Smooth muscle cell (in vitro differentiated cells): ENCODE data around the gene LAIR1. TPM values are rescaled to one million over a fixed set of nuclear protein-coding genes. Genes with fewer than 3 reads are reported as not detected.

Source experiments
- DNase-seq: peaks from one replicate; lab custom pipeline; 2025; ENCODE audit not compliant: unreplicated experiment; lab: John Stamatoyannopoulos, UW
- H2AFZ ChIP-seq: fragments of 200-600 bp; sonication (generic); 2 replicates; pipeline ENCODE4 v1.6.0; 2016; ENCODE audit warnings: antibody characterized with exemption, low read depth, mild to moderate bottlenecking
- H3F3A ChIP-seq: fragments of 200-600 bp; sonication (generic); 2 replicates; pipeline ENCODE4 v1.6.0; 2017; ENCODE audit warnings: antibody characterized with exemption, low read depth
- H3K27ac ChIP-seq: fragments of 200-600 bp; sonication (generic); 2 replicates; pipeline ENCODE4 v1.5.1; 2016; ENCODE audit warnings: low read depth, mild to moderate bottlenecking
- H3K27me3 ChIP-seq: fragments of 200-600 bp; sonication (generic); 2 replicates; pipeline ENCODE4 v1.6.1; 2016; ENCODE audit warnings: low read depth, mild to moderate bottlenecking
- H3K36me3 ChIP-seq: fragments of 200-600 bp; sonication (generic); 2 replicates; pipeline ENCODE4 v1.5.1; 2016; ENCODE audit warnings: low read depth
- H3K4me1 ChIP-seq: fragments of 200-600 bp; sonication (generic); 2 replicates; pipeline ENCODE4 v1.5.1; 2016; ENCODE audit warnings: low read depth
- H3K4me2 ChIP-seq: fragments of 200-600 bp; sonication (generic); 2 replicates; pipeline ENCODE4 v1.6.0; 2016; ENCODE audit warnings: mild to moderate bottlenecking
- H3K4me3 ChIP-seq: fragments of 200-600 bp; sonication (generic); 2 replicates; pipeline ENCODE4 v1.5.1; 2016; ENCODE audit warnings: mild to moderate bottlenecking
- H3K79me2 ChIP-seq: fragments of 200-600 bp; sonication (generic); 2 replicates; pipeline ENCODE4 v1.6.0; 2016; ENCODE audit warnings: low read depth, mild to moderate bottlenecking
- H3K9ac ChIP-seq: fragments of 200-600 bp; sonication (generic); 2 replicates; pipeline ENCODE4 v1.6.0; 2016; ENCODE audit warnings: low read depth
- H3K9me3 ChIP-seq: fragments of 200-600 bp; sonication (generic); replicated peaks from 2 replicates; pipeline ENCODE4 v1.5.1; 2016; ENCODE audit warnings: low read depth
- H4K20me1 ChIP-seq: fragments of 200-600 bp; sonication (generic); 2 replicates; pipeline ENCODE4 v1.6.0; 2016; ENCODE audit warnings: low read depth
- WGBS: methylation state at CpG from one replicate; pipeline ENCODE4 v1.1.7; 2016; ENCODE audit warnings: low lambda C conversion rate; 5-methylcytosine and 5-hydroxymethylcytosine counted together
- polyA plus RNA-seq: library from polyadenylated mRNA; unstranded; fragments of >200 nt; fragmentation: Nextera tagmentation; extraction: Ambion mirVana; gene quantifications from 2 replicates; pipeline ENCODE4 v1.2.1, GENCODE V29; 2016
- total RNA-seq: library from RNA; depleted of rRNA; stranded (reverse); fragments of >200 nt; gene quantifications from 2 replicates; pipeline ENCODE4 v1.2.3, GENCODE V29; 2014
- TF ChIP-seq, protein P1 (sequence below): fragments of 200-600 bp; sonication (generic); IDR thresholded peaks from 2 replicates; pipeline ENCODE4 v1.5.1; 2017; ENCODE audit warnings: borderline replicate concordance, mild to moderate bottlenecking, antibody characterized with exemption; ENCODE audit not compliant: insufficient read depth, poor library complexity, severe bottlenecking

Gene LAIR1
- total and polyA plus RNA-seq, 2 experiments from 2014 or later: not detected

DNA sequence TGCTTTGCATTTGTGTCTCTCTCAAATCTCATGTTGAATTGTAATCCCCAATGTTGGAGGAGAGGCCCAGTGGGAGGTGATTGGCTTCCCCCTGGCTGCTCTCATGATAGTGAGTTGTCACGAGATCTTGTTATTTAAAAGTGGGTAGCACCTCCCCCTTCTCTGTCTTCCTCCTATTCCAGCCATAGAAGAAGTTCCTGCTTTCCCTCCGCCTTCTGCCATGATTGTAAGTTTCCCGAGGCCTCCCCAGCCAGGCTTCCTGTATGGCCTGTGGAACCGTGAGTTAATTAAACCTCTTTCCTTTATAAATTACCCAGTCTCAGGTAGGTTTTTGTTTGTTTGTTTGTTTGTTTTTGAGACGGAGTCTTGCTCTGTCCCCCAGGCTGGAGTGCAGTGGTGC, 29.6 kb downstream of the LAIR1 start:
- Histone ChIP-seq H3K4me3 (no peak overlapping the region), H3K36me3 (no peaks in the 10 kb centered on the region), H2AFZ (no peak overlapping the region), H3K79me2 (no peaks in the 10 kb centered on the region), H3F3A (no peaks in the 10 kb centered on the region), H3K27me3 (no peaks in the 10 kb centered on the region), H3K4me2 (no peak overlapping the region), H3K4me1 (no peaks in the 10 kb centered on the region), H3K9ac (no peak overlapping the region), H3K27ac (no peak overlapping the region), H3K9me3 (no peaks in the 10 kb centered on the region), H4K20me1 (no peaks in the 10 kb centered on the region)
- TF ChIP-seq, protein P1, sequence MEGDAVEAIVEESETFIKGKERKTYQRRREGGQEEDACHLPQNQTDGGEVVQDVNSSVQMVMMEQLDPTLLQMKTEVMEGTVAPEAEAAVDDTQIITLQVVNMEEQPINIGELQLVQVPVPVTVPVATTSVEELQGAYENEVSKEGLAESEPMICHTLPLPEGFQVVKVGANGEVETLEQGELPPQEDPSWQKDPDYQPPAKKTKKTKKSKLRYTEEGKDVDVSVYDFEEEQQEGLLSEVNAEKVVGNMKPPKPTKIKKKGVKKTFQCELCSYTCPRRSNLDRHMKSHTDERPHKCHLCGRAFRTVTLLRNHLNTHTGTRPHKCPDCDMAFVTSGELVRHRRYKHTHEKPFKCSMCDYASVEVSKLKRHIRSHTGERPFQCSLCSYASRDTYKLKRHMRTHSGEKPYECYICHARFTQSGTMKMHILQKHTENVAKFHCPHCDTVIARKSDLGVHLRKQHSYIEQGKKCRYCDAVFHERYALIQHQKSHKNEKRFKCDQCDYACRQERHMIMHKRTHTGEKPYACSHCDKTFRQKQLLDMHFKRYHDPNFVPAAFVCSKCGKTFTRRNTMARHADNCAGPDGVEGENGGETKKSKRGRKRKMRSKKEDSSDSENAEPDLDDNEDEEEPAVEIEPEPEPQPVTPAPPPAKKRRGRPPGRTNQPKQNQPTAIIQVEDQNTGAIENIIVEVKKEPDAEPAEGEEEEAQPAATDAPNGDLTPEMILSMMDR: no peak
- WGBS: 74% methylated on average over 5 of the region's 5 CpGs
- DNase-seq: no peak

DNA sequence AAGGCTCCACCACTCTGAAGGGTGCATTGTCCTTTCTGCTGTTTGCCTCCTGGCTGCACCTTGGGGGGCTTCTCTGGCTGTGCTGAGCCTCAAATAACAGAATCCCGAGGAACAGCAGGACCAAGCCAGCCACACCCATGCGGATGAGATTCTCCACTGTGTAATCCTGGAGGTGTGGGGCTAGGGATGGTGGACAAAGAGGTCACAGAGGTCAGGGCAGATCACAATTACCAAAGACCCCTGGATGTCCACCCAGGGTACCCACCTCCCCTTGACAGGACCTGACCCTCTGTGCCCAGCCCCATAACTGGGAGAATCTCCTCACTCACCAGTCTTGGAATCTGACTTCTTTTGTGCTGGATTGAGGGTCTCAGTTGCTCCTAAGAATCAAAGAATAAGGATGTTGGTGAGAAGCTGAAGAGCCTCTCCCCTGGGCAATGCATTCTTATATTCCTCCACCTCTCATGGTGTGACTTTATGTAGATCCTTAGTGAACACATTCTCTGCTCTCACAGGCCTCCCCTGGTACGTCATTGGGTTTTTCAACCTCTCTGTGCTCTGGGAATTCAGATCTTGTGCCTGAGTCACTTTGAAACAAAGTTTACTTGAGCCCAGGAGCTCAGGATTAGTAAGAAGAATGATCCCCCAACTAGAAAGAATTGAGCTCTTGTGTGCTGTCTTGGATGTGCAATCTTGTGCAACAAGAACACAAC, 31.0 kb downstream of the LAIR1 start:
- Histone ChIP-seq H3K4me1 (no peaks in the 10 kb centered on the region), H3K36me3 (no peaks in the 10 kb centered on the region), H3K9me3 (no peaks in the 10 kb centered on the region), H3F3A (no peaks in the 10 kb centered on the region), H4K20me1 (no peaks in the 10 kb centered on the region), H2AFZ (no peak overlapping the region), H3K79me2 (no peaks in the 10 kb centered on the region), H3K27me3 (no peaks in the 10 kb centered on the region), H3K27ac (no peak overlapping the region), H3K4me3 (no peak overlapping the region), H3K9ac (no peak overlapping the region), H3K4me2 (no peak overlapping the region)
- 77% methylated on average over 3 of the region's 3 CpGs for WGBS
- DNase-seq: no peak
- TF ChIP-seq, protein P1: no peak

DNA sequence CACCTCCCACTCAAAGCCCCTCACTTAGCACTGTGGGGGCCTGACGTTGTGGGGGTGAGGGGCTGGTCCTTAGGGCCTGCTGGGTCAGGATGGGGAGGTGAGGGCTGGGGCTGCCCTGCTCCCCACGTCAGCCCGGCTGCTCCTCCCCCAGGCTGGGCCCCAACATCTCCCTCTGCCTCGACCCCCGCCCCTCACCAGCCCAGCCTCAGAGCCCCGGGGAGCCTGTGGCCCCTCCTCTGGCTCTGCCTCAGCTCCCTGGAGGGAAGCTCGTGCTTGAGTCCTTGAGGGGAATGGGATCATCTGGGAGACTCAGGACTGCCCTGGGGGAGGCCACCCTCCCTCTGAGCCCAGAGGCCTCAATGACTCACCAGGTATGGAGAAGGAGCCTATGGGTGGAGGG, 32.6 kb downstream of the LAIR1 start:
- DNase-seq: no peak
- no peak overlapping the region for H3K9ac ChIP-seq
- TF ChIP-seq, protein P1: no peak
- 77% methylated on average over 2 of the region's 7 CpGs for WGBS
- no peaks in the 10 kb centered on the region for H4K20me1 ChIP-seq
- H3K27me3 ChIP-seq: no peaks in the 10 kb centered on the region
- no peak overlapping the region for H3K27ac ChIP-seq
- no peaks in the 10 kb centered on the region for H3K4me1 ChIP-seq
- H2AFZ ChIP-seq: no peak overlapping the region
- no peaks in the 10 kb centered on the region for H3K79me2 ChIP-seq
- no peaks in the 10 kb centered on the region for H3K36me3 ChIP-seq
- H3K4me2 ChIP-seq: no peak overlapping the region
- no peak overlapping the region for H3K4me3 ChIP-seq
- no peaks in the 10 kb centered on the region for H3K9me3 ChIP-seq
- no peaks in the 10 kb centered on the region for H3F3A ChIP-seq

DNA sequence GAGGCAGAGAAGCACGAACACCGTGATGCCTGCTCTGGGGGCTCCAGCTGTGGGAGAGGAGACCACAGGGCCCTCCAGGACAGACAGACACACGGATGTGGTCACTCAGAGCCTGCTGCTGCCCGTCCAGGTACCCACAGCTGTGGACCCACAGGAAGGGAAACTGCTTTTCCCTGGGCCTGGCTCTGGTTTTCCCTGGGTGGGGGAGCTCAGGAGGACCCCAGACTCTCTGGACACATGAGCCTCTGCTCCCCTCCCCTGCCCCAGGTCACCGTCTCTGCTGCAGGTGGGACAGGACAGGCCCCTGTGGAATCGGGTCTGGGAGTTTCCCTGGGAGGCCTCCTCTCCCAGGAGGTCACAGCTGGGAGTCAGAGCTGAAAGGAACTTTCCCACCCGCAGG, 33.1 kb downstream of the LAIR1 start:
- TF ChIP-seq, protein P1: no peak
- H3F3A ChIP-seq: no peaks in the 10 kb centered on the region
- H3K4me3 ChIP-seq: no peak overlapping the region
- H3K9ac ChIP-seq: no peak overlapping the region
- no peak overlapping the region for H2AFZ ChIP-seq
- H3K4me2 ChIP-seq: no peak overlapping the region
- no peaks in the 10 kb centered on the region for H3K9me3 ChIP-seq
- no peaks in the 10 kb centered on the region for H3K36me3 ChIP-seq
- 87% methylated on average over 7 of the region's 7 CpGs for WGBS
- H3K27me3 ChIP-seq: no peaks in the 10 kb centered on the region
- no peak for DNase-seq
- H4K20me1 ChIP-seq: no peaks in the 10 kb centered on the region
- H3K4me1 ChIP-seq: no peaks in the 10 kb centered on the region
- H3K27ac ChIP-seq: no peak overlapping the region
- no peaks in the 10 kb centered on the region for H3K79me2 ChIP-seq
